Osteoblast (primary cell): ENCODE measurements around the gene KIRREL3. TPM values are rescaled to one million over a fixed set of nuclear protein-coding genes. Genes with fewer than 3 reads are reported as not detected.

Source experiments
- DNase-seq: peaks from one replicate; pipeline ENCODE4 v3.0.0; 2011; ENCODE audit warnings: low spot score, mixed read lengths; ENCODE audit not compliant: insufficient read length; ENCODE audit errors: missing footprints
- H2AFZ ChIP-seq: 2 replicates; pipeline ENCODE4 v1.6.0; 2011; ENCODE audit warnings: mild to moderate bottlenecking, low read length
- H3K27ac ChIP-seq: 2 replicates; pipeline ENCODE4 v1.5.1; 2011; ENCODE audit warnings: mild to moderate bottlenecking, low read depth, low read length, moderate library complexity
- H3K27me3 ChIP-seq: 2 replicates; pipeline ENCODE4 v1.6.0; 2012; ENCODE audit warnings: mild to moderate bottlenecking, control low read depth, inconsistent platforms, low read length, moderate library complexity; ENCODE audit not compliant: insufficient read depth
- H3K36me3 ChIP-seq: 2 replicates; pipeline ENCODE4 v1.5.1; 2011; ENCODE audit warnings: mild to moderate bottlenecking, low read length, control low read depth, moderate library complexity; ENCODE audit not compliant: insufficient read depth
- H3K4me1 ChIP-seq: 2 replicates; pipeline ENCODE4 v1.5.1; 2011; ENCODE audit warnings: mild to moderate bottlenecking, low read length, control low read depth, moderate library complexity; ENCODE audit not compliant: insufficient read depth
- H3K4me2 ChIP-seq: 2 replicates; pipeline ENCODE4 v1.6.0; 2011; ENCODE audit warnings: mild to moderate bottlenecking, low read length; ENCODE audit not compliant: insufficient read depth
- H3K4me3 ChIP-seq: fragments of 200-600 bp; sonication (generic); 3 replicates; pipeline ENCODE4 v1.5.1; 2012; ENCODE audit warnings: mild to moderate bottlenecking, low read length, inconsistent platforms; ENCODE audit not compliant: insufficient read depth
- H3K79me2 ChIP-seq: 2 replicates; pipeline ENCODE4 v1.6.0; 2012; ENCODE audit warnings: mild to moderate bottlenecking, low read length, control low read depth, inconsistent platforms; ENCODE audit not compliant: insufficient read depth
- H3K9me3 ChIP-seq: 2 replicates; pipeline ENCODE4 v1.5.1; 2011; ENCODE audit warnings: low read depth, low read length, control low read depth
- H4K20me1 ChIP-seq: 2 replicates; pipeline ENCODE4 v1.6.0; 2012; ENCODE audit warnings: mild to moderate bottlenecking, low read length, control low read depth; ENCODE audit not compliant: insufficient read depth
- CTCF ChIP-seq: IDR thresholded peaks from 2 replicates; pipeline ENCODE4 v1.5.1; 2011; ENCODE audit warnings: mild to moderate bottlenecking, low read depth, low read length, moderate library complexity; ENCODE audit errors: extremely low read depth
- total RNA-seq: library from RNA; depleted of rRNA; stranded (reverse); fragments of >200 nt; gene quantifications from 2 replicates; pipeline ENCODE4 v1.2.3, GENCODE V29; 2012

Gene KIRREL3
- total RNA-seq, 1 donor = 3.6 TPM

GRCh38 chr11:126512741-126513715 is 487.5 kb downstream of the KIRREL3 start:
- no peak overlapping the region for H3K4me2 ChIP-seq
- H3K36me3 ChIP-seq = no peaks in the 10 kb centered on the region
- H3K4me3 ChIP-seq = no peak overlapping the region
- no peaks in the 10 kb centered on the region for H3K27me3 ChIP-seq
- no peaks in the 10 kb centered on the region for H4K20me1 ChIP-seq
- H3K27ac ChIP-seq = no peak overlapping the region
- H3K4me1 ChIP-seq = no peaks in the 10 kb centered on the region
- peak; percentile 64 for DNase-seq
- H2AFZ ChIP-seq = no peak overlapping the region
- H3K79me2 ChIP-seq = no peaks in the 10 kb centered on the region
- H3K9me3 ChIP-seq = no peaks in the 10 kb centered on the region
- no peak for TF ChIP-seq CTCF

- no peaks in the 10 kb centered on the region for H3K79me2 ChIP-seq
- H3K4me2 ChIP-seq = no peak overlapping the region
- H3K27ac ChIP-seq = no peak overlapping the region
- H3K4me3 ChIP-seq = no peak overlapping the region
- no peaks in the 10 kb centered on the region for H3K27me3 ChIP-seq
- no peaks in the 10 kb centered on the region for H3K9me3 ChIP-seq
- no peaks in the 10 kb centered on the region for H4K20me1 ChIP-seq
- no peaks in the 10 kb centered on the region for H3K36me3 ChIP-seq
- H3K4me1 ChIP-seq = no peaks in the 10 kb centered on the region
- TF ChIP-seq CTCF = no peak
- H2AFZ ChIP-seq = no peak overlapping the region
- DNase-seq = peak; percentile 29
Observed at GRCh38 chr11:126512251-126512650, 488.3 kb downstream of the KIRREL3 start.

GRCh38 chr11:126511475-126512115 is 489.0 kb downstream of the KIRREL3 start:
- Histone ChIP-seq H3K4me2 (no peak overlapping the region), H3K27me3 (no peaks in the 10 kb centered on the region), H3K27ac (no peak overlapping the region), H3K4me1 (no peaks in the 10 kb centered on the region), H2AFZ (no peak overlapping the region), H3K79me2 (no peaks in the 10 kb centered on the region), H4K20me1 (no peaks in the 10 kb centered on the region), H3K4me3 (no peak overlapping the region), H3K9me3 (no peaks in the 10 kb centered on the region), H3K36me3 (no peaks in the 10 kb centered on the region)
- DNase-seq = peak; percentile 37
- no peak for TF ChIP-seq CTCF
